Esophagus muscularis mucosa (tissue), 4 donors: Measurements from ENCODE around the gene MBL2. TPM values are rescaled to one million over a fixed set of nuclear protein-coding genes. Genes with fewer than 3 reads are reported as not detected.

Experiments
- DNase-seq: peaks from one replicate; pipeline ENCODE4 v3.0.0-alpha.2; 2017; ENCODE audit errors: extremely low spot score
- H3K27ac ChIP-seq, 4 donors: fragments of 200-600 bp; sonication (generic); replicated peaks in 1 of 4; 1 replicate in 3 of 4; 2 replicates in 1 of 4; pipeline ENCODE4 v1.5.1; 2016 to 2019; ENCODE audit warnings: mild to moderate bottlenecking in 1 of 4
- H3K27me3 ChIP-seq, 4 donors: fragments of 200-600 bp; sonication (generic); one replicate each; pipeline versions ENCODE4 v1.5.1 to v1.6.0; 2016 to 2019
- H3K36me3 ChIP-seq, 4 donors: fragments of 200-600 bp; sonication (generic); one replicate each; pipeline ENCODE4 v1.5.1; 2016 to 2019
- H3K4me1 ChIP-seq, 4 donors: fragments of 200-600 bp; sonication (generic); one replicate each; pipeline ENCODE4 v1.5.1; 2016 to 2019
- H3K4me3 ChIP-seq, 4 donors: fragments of 200-600 bp; sonication (generic); 1 replicate in 2 of 4; 2 replicates in 2 of 4; pipeline ENCODE4 v1.5.1; 2016 to 2019; ENCODE audit warnings: mild to moderate bottlenecking in 4 of 4, moderate library complexity in 1 of 4
- H3K9me3 ChIP-seq, 4 donors: fragments of 200-600 bp; sonication (generic); 1 replicate in 3 of 4; 2 replicates in 1 of 4; pipeline ENCODE4 v1.5.1; 2016 to 2019
- EP300 ChIP-seq: sonication (generic); formaldehyde crosslinking; IDR thresholded peaks from one replicate; pipeline ENCODE4 v1.6.1; 2017; ENCODE audit warnings: antibody characterized with exemption
- POLR2A ChIP-seq: fragments of 450-650 bp; IDR thresholded peaks from one replicate; pipeline ENCODE4 v1.6.1; 2017; ENCODE audit warnings: antibody characterized with exemption, moderate library complexity, mild to moderate bottlenecking, low read depth
- POLR2AphosphoS5 ChIP-seq, 2 donors: sonication (generic); formaldehyde crosslinking; IDR thresholded peaks; one replicate each; pipeline ENCODE4 v1.6.1; 2017; ENCODE audit warnings: antibody characterized with exemption in 2 of 2
- whole genome bisulfite sequencing: methylation state at CpG from one replicate; pipeline ENCODE4 v1.1.5; 2018; 5-methylcytosine and 5-hydroxymethylcytosine counted together
- intact Hi-C: fragments of 100-400 bp; cut with DNase I; formaldehyde crosslinking; loops from one replicate; pipeline ENCODE4 v1.15.1; 2023
- total RNA-seq, 4 donors: library from RNA; depleted of rRNA; stranded (reverse); fragments of >200 nt; gene quantifications; one replicate each; pipeline versions ENCODE4 v1.1.0 to v1.2.1, GENCODE V29; 2016
- TF ChIP-seq, protein P1 (sequence below), 3 experiments: fragments of 200-600 bp in 2 of 3; fragments of 450-650 bp in 1 of 3; sonication (generic) in 2 of 3; IDR thresholded peaks; one replicate each; pipeline ENCODE4 v1.5.1; 2017 to 2019; ENCODE audit warnings: antibody characterized with exemption in 3 of 3, mild to moderate bottlenecking in 2 of 3, moderate library complexity in 1 of 3

MBL2 gene
- under 1 TPM in 1 of 4 donors, not detected in 3; 0.06 TPM for total RNA-seq

DNA sequence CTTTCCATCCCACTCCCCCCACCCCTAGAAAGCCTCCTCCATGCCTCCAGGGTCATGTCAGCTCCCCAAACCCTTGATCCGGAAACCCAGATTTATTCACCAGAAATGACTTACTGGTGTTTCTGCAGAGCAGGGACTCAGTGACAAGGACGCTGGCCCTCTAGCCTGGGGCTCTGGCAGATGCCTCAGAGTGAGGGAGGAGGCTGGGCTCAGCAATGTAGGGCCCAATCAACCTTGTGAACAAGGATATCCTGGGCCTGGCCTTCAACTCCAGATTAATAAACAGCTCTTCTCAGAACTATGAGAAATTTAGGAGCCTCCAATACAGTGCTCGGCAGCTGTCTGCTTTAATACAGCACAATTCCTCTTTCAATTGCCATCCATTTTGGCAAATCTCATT, at the start of gene MBL2:
Gene MBL2 (minus strand): TSS at position 162 of the 400 bp plus-strand sequence. CDS start 1,149 bp downstream, outside the sequence.
- no peak for TF ChIP-seq POLR2AphosphoS5 (IDR thresholded peaks at IDR 0.05)
- TF ChIP-seq, protein P1, sequence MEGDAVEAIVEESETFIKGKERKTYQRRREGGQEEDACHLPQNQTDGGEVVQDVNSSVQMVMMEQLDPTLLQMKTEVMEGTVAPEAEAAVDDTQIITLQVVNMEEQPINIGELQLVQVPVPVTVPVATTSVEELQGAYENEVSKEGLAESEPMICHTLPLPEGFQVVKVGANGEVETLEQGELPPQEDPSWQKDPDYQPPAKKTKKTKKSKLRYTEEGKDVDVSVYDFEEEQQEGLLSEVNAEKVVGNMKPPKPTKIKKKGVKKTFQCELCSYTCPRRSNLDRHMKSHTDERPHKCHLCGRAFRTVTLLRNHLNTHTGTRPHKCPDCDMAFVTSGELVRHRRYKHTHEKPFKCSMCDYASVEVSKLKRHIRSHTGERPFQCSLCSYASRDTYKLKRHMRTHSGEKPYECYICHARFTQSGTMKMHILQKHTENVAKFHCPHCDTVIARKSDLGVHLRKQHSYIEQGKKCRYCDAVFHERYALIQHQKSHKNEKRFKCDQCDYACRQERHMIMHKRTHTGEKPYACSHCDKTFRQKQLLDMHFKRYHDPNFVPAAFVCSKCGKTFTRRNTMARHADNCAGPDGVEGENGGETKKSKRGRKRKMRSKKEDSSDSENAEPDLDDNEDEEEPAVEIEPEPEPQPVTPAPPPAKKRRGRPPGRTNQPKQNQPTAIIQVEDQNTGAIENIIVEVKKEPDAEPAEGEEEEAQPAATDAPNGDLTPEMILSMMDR (IDR thresholded peaks at IDR 0.05) = no peak
- no peak for TF ChIP-seq EP300
- no peak for TF ChIP-seq POLR2A
- WGBS = 100% methylated on average over 1 of the region's 3 CpGs
- intact Hi-C loops = no loop called here
- Histone ChIP-seq H3K27me3 (no peaks in the 10 kb centered on the region), H3K36me3 (no peaks in the 10 kb centered on the region), H3K9me3 (no peaks in the 10 kb centered on the region), H3K4me1 (no peaks in the 10 kb centered on the region), H3K4me3 (no peak within 1 kb of the TSS), H3K27ac (no peak within 1 kb of the TSS)
- peak; percentile 88 for DNase-seq

- intact Hi-C loops = no loop called here
- 73% methylated on average over 1 of the region's 1 CpG for WGBS
- TF ChIP-seq, protein P1 (IDR thresholded peaks at IDR 0.05) = no peak
- TF ChIP-seq EP300 (no peak), POLR2A (no peak), POLR2AphosphoS5 (IDR thresholded peaks at IDR 0.05) (no peak)
- Histone ChIP-seq H3K36me3 (no peaks in the 10 kb centered on the region), H3K4me3 (no peak overlapping the region), H3K9me3 (no peaks in the 10 kb centered on the region), H3K4me1 (no peaks in the 10 kb centered on the region), H3K27me3 (no peaks in the 10 kb centered on the region), H3K27ac (no peak overlapping the region)
- DNase-seq = no peak
Observed at GRCh38 chr10:52820309-52820708, 47.7 kb upstream of the MBL2 start.

- Histone ChIP-seq H3K9me3 (no peaks in the 10 kb centered on the region), H3K36me3 (no peaks in the 10 kb centered on the region), H3K27me3 (no peaks in the 10 kb centered on the region), H3K4me1 (no peaks in the 10 kb centered on the region), H3K27ac (no peak overlapping the region), H3K4me3 (no peak overlapping the region)
- TF ChIP-seq EP300 = no peak
- no peak for TF ChIP-seq POLR2AphosphoS5 (IDR thresholded peaks at IDR 0.05)
- intact Hi-C loops = no loop called here
- DNase-seq = no peak
- 57% methylated on average over 3 of the region's 3 CpGs for WGBS
Observed at GRCh38 chr10:52818019-52818418, 45.4 kb upstream of the MBL2 start.

GRCh38 chr10:52814506-52814905, 41.9 kb upstream of the MBL2 start:
- no peaks in the 10 kb centered on the region for H3K36me3 ChIP-seq
- no peaks in the 10 kb centered on the region for H3K27me3 ChIP-seq
- no peak overlapping the region for H3K27ac ChIP-seq
- TF ChIP-seq, protein P1 (IDR thresholded peaks at IDR 0.05) = no peak
- H3K9me3 ChIP-seq = no peaks in the 10 kb centered on the region
- H3K4me3 ChIP-seq = no peak overlapping the region
- no peaks in the 10 kb centered on the region for H3K4me1 ChIP-seq
- DNase-seq = no peak
- intact Hi-C loops = no loop called here
- 59% methylated on average over 5 of the region's 5 CpGs for WGBS

DNA sequence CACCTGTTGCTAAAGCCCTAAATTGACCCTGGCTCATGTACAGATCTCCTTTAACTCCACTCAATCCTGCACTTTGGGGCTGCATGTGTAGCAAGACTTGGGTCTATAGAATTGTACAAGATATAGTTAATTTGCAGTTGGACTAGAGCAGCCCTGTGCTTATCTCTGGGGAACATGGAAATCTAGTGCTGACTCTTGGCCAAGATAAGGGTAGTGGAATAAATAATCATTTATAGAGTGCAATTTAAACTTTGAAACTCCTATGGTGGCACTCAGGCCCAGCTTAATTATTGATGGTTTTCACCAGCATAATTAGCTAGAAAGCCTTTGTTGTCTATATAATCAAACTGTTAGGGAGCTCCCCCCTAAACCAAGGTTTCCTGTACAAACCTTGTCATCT, 39.2 kb upstream of the MBL2 start:
- Histone ChIP-seq H3K4me1 (no peaks in the 10 kb centered on the region), H3K27ac (no peak overlapping the region), H3K9me3 (no peaks in the 10 kb centered on the region), H3K4me3 (no peak overlapping the region), H3K36me3 (no peaks in the 10 kb centered on the region), H3K27me3 (no peaks in the 10 kb centered on the region)
- TF ChIP-seq, protein P1 (IDR thresholded peaks at IDR 0.05) = no peak
- TF ChIP-seq POLR2A = no peak
- no peak for TF ChIP-seq EP300
- TF ChIP-seq POLR2AphosphoS5 (IDR thresholded peaks at IDR 0.05) = no peak
- no peak for DNase-seq
- intact Hi-C loops = no loop called here
